K562 (cell line): Measurements from ENCODE around the gene ABCB4. TPM values are rescaled to one million over a fixed set of nuclear protein-coding genes. Genes with fewer than 3 reads are reported as not detected.

Experiments
- ATAC-seq: fragments of 200-7000 bp; cut with Tn5 transposase; 3 replicates; pipeline ENCODE4 v1.9.1; 2020; ENCODE audit warnings: moderate library complexity
- BruUV-seq: library from RNA; stranded (reverse); fragments of 400-500 nt; replicated peaks from 2 replicates; lab custom pipeline; 2021; lab: Mats Ljungman, UMichigan
- CTCF ChIA-PET: fragments of 300-600 bp; formaldehyde crosslinking; extraction: SDS; loops from one replicate; lab custom pipeline; 2021; ENCODE audit warnings: low intra/inter-chr PET ratio; lab: Yijun Ruan, JAX
- POLR2A ChIA-PET: fragments of 300-600, 350-650 bp; sonication (Branson Sonifier 250); formaldehyde crosslinking; extraction: SDS; loops from one replicate; lab custom pipeline; 2021; ENCODE audit warnings: antibody characterized with exemption, inconsistent platforms; lab: Yijun Ruan, JAX
- DNase-seq, 4 experiments: peaks; one replicate each; pipeline versions ENCODE4 v3.0.0 to v3.0.0-alpha.2; 2011 to 2018; ENCODE audit warnings: low spot score in 3 of 4, mixed read lengths in 3 of 4; ENCODE audit errors: extremely low read depth in 1 of 4
- FAIRE-seq: peaks from 2 replicates; lab custom pipeline; 2011; peaks lifted over from hg19 to GRCh38; lab: Jason Lieb, UNC
- H2AFZ ChIP-seq: 2 replicates; pipeline ENCODE4 v1.6.0; 2011; ENCODE audit warnings: low read depth, low read length, control low read depth, inconsistent platforms
- H3K27ac ChIP-seq: fragments of 200-600 bp; 3 replicates; pipeline ENCODE4 v1.8.0; 2011; ENCODE audit warnings: low read depth, mild to moderate bottlenecking, control low read depth, inconsistent platforms, low read length, moderate library complexity, mixed read lengths; ENCODE audit errors: extremely low read depth
- H3K27me3 ChIP-seq, 2 experiments: fragments of 300-600 bp in 1 of 2; 2 replicates in 1 of 2; 3 replicates in 1 of 2; pipeline versions ENCODE4 v1.6.0 to v1.8.0; 2011; ENCODE audit warnings: inconsistent platforms in 2 of 2, low read length in 2 of 2, mild to moderate bottlenecking in 1 of 2, mixed read lengths in 1 of 2, moderate library complexity in 1 of 2; ENCODE audit not compliant: control insufficient read depth in 2 of 2, insufficient read depth in 2 of 2
- H3K36me3 ChIP-seq: fragments of 300-600 bp; 3 replicates; pipeline ENCODE4 v1.8.0; 2011; ENCODE audit warnings: mild to moderate bottlenecking, low read length, inconsistent platforms; ENCODE audit not compliant: control insufficient read depth, insufficient read depth
- H3K4me1 ChIP-seq, 2 experiments: fragments of 200-600 bp in 1 of 2; replicated peaks in 1 of 2; 2 replicates in 1 of 2; 3 replicates in 1 of 2; pipeline versions ENCODE4 v1.5.1 to v1.8.0; 2011; ENCODE audit warnings: inconsistent platforms in 2 of 2, low read length in 2 of 2, mild to moderate bottlenecking in 1 of 2, mixed read lengths in 1 of 2, moderate library complexity in 1 of 2; ENCODE audit not compliant: control insufficient read depth in 2 of 2, insufficient read depth in 2 of 2
- H3K4me2 ChIP-seq: 2 replicates; pipeline ENCODE4 v1.6.1; 2011; ENCODE audit warnings: low read length, control low read depth, inconsistent platforms, mixed read lengths; ENCODE audit not compliant: insufficient read depth
- H3K4me3 ChIP-seq: fragments of 200-600 bp; sonication (generic), shearing (Covaris generic); 2 replicates; pipeline ENCODE4 v1.5.1; 2016; ENCODE audit warnings: control low read depth, inconsistent platforms
- H3K79me2 ChIP-seq: fragments of 200-600 bp; 3 replicates; pipeline ENCODE4 v1.8.0; 2011; ENCODE audit warnings: low read length, inconsistent platforms; ENCODE audit not compliant: control insufficient read depth, insufficient read depth
- H3K9ac ChIP-seq, 2 experiments: 2 replicates each; pipeline versions ENCODE4 v1.6.0 to v1.6.1; 2011; ENCODE audit warnings: low read depth in 2 of 2, low read length in 2 of 2, control low read depth in 1 of 2, inconsistent platforms in 1 of 2, mild to moderate bottlenecking in 1 of 2, mixed read lengths in 1 of 2; ENCODE audit not compliant: insufficient read depth in 1 of 2
- H3K9me1 ChIP-seq: one replicate; pipeline ENCODE4 v1.6.0; 2011; ENCODE audit warnings: inconsistent platforms, mild to moderate bottlenecking, low read length, moderate library complexity; ENCODE audit not compliant: control insufficient read depth, insufficient read depth
- H3K9me3 ChIP-seq: replicated peaks from 2 replicates; pipeline ENCODE4 v1.5.1; 2011; ENCODE audit warnings: low read depth, low read length, inconsistent platforms; ENCODE audit not compliant: control insufficient read depth, insufficient read depth
- H4K20me1 ChIP-seq: replicated peaks from 2 replicates; pipeline ENCODE4 v1.6.1; 2011; ENCODE audit warnings: low read length, inconsistent platforms, mixed read lengths; ENCODE audit not compliant: control insufficient read depth, insufficient read depth
- CREB1 ChIP-seq, 2 experiments: sonication (generic) in 1 of 2; formaldehyde crosslinking in 1 of 2; IDR thresholded peaks; 2 replicates each; pipeline versions ENCODE4 v1.6.1 to v1.8.0; 2012 to 2022; ENCODE audit warnings: inconsistent platforms in 1 of 2, mild to moderate bottlenecking in 1 of 2, missing genetic modification reagents in 1 of 2, moderate library complexity in 1 of 2
- EP300 ChIP-seq: IDR thresholded peaks from 2 replicates; pipeline ENCODE4 v1.6.1; 2012; ENCODE audit warnings: low read length, improper control_type of control experiment
- HDGF ChIP-seq: fragments of 450-650 bp; IDR thresholded peaks from 2 replicates; pipeline ENCODE4 v1.6.1; 2016
- HSF4 ChIP-seq: fragments of 250-450 bp; sonication (Bioruptor Pico); IDR thresholded peaks from 2 replicates; pipeline ENCODE4 v2.1.2; 2022; ENCODE audit warnings: mild to moderate bottlenecking, moderate library complexity, borderline replicate concordance
- MAFK ChIP-seq: IDR thresholded peaks from 2 replicates; pipeline ENCODE4 v1.6.1; 2011; ENCODE audit warnings: low read length, improper control_type of control experiment
- MCM7 ChIP-seq, 2 experiments: fragments of 450-650 bp; IDR thresholded peaks; 2 replicates each; pipeline ENCODE4 v1.6.1; 2016 to 2018
- SMARCB1 ChIP-seq: IDR thresholded peaks from 2 replicates; pipeline ENCODE4 v1.6.1; 2011; ENCODE audit warnings: improper control_type of control experiment, low read depth; ENCODE audit not compliant: insufficient read length
- TAF9B ChIP-seq: fragments of 450-650 bp; IDR thresholded peaks from 2 replicates; pipeline ENCODE4 v1.6.1; 2018; ENCODE audit warnings: mild to moderate bottlenecking; ENCODE audit not compliant: partially characterized antibody
- WHSC1 ChIP-seq: IDR thresholded peaks from one replicate; pipeline ENCODE4 v1.6.1; 2012; ENCODE audit warnings: low read length, control low read depth, inconsistent platforms
- ZC3H11A ChIP-seq: IDR thresholded peaks from 2 replicates; pipeline ENCODE4 v1.6.1; 2012; ENCODE audit warnings: low read depth, low read length, improper control_type of control experiment
- ZNF165 ChIP-seq: fragments of 250-450 bp; sonication (Bioruptor Pico); IDR thresholded peaks from 2 replicates; pipeline ENCODE4 v1.4.0; 2020; ENCODE audit warnings: borderline replicate concordance
- ZNF263 ChIP-seq: sonication (generic); formaldehyde crosslinking; IDR thresholded peaks from 2 replicates; pipeline ENCODE4 v1.8.0; 2022; ENCODE audit warnings: mild to moderate bottlenecking, missing genetic modification reagents, borderline replicate concordance
- WGBS: fragments of 100-300 bp; shearing (Covaris generic); methylation state at CpG from one replicate; pipeline ENCODE4 v1.1.6; 2016; ENCODE audit warnings: low coverage, mixed read lengths; ENCODE audit not compliant: insufficient coverage; ENCODE audit errors: missing lambda C conversion rate; 5-methylcytosine and 5-hydroxymethylcytosine counted together
- in situ Hi-C: fragments of 300-500 bp; cut with MboI; formaldehyde crosslinking; loops from 4 replicates; pipeline ENCODE4 v1.15.0; 2018; ENCODE audit warnings: inconsistent platforms, mixed read lengths
- intact Hi-C: fragments of 100-400 bp; cut with micrococcal nuclease; formaldehyde crosslinking; loops from 2 replicates; pipeline ENCODE4 v1.14.2; 2022
- polyA plus RNA-seq, 8 experiments: library from polyadenylated mRNA; depleted of rRNA in 4 of 8; stranded (reverse) in 5 of 8; unstranded in 3 of 8; fragments of >200 nt; fragmentation: Nextera tagmentation in 2 of 8; fragmentation: Illumina TruSeq in 1 of 8; extraction: Ambion mirVana in 2 of 8; extraction: Trizol in 1 of 8; gene quantifications; 2 replicates each; pipeline versions ENCODE4 v1.2.1 to v1.2.3, GENCODE V29; 2011 to 2014; ENCODE audit warnings: inconsistent platforms in 1 of 8, missing spikeins in 1 of 8
- total RNA-seq, 7 experiments: library from RNA; depleted of rRNA in 6 of 7; stranded (reverse); fragments of >200 nt in 6 of 7; fragmentation: Illumina TruSeq in 2 of 7; extraction: Trizol in 2 of 7; gene quantifications; 2 replicates each; pipeline versions ENCODE4 v1.2.1 to v1.2.3, GENCODE V29; 2011 to 2021; ENCODE audit warnings: low replicate concordance in 1 of 7

ABCB4 gene
- total and polyA plus RNA-seq, 9 of the 15 experiments (the other 6 are each of a cell fraction or from before 2014, with no cell fraction given): 0.06 to 0.73 (median 0.40) TPM

DNA sequence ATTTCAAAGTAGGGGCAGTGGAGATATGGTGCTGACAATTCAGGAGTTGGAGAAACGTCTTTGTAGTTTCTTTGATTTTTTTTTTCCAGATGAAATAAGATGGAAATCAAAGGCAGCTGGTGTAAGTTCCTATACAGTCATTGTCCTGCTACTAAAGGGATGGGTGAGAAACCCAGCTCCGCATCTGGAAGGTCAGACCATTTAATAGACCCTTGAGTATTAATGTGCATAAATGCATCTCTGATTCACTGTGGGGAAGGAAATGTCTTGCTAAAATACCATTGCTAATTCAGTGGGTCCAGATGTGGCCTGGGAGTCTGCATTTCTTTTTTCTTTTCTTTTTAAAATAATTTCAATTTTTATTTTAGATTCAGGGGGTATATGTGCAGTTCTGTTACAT, 15.5 kb downstream of the ABCB4 start:
- intact Hi-C loops (no loop called here), in situ Hi-C loops (no loop called here)
- H3K36me3 ChIP-seq: no peaks in the 10 kb centered on the region
- no peaks in the 10 kb centered on the region for H3K4me1 ChIP-seq
- CTCF ChIA-PET: no interaction called here
- H3K9me3 ChIP-seq: no peaks in the 10 kb centered on the region
- FAIRE-seq: no peak
- no peak for ATAC-seq
- H3K4me2 ChIP-seq: no peak overlapping the region
- no peak overlapping the region for H3K4me3 ChIP-seq
- H3K79me2 ChIP-seq: no peaks in the 10 kb centered on the region
- no peak overlapping the region for H3K9ac ChIP-seq
- BruUV-seq: no TSS peak
- TF ChIP-seq EP300: no peak
- TF ChIP-seq CREB1 (IDR thresholded peaks at IDR 0.05): no peak
- TF ChIP-seq CREB1 (CRISPR knock-in tag; IDR thresholded peaks at IDR 0.05): no peak
- no peak for TF ChIP-seq MCM7 (IDR thresholded peaks at IDR 0.05)
- TF ChIP-seq ZC3H11A: no peak
- no peak for TF ChIP-seq TAF9B
- TF ChIP-seq ZNF263 (CRISPR knock-in tag): no peak
- no peak for TF ChIP-seq ZNF165 (CRISPR knock-in tag)
- no peak for TF ChIP-seq MAFK
- TF ChIP-seq HDGF: no peak
- TF ChIP-seq HSF4: no peak
- no peak for TF ChIP-seq WHSC1
- TF ChIP-seq SMARCB1: no peak
- TF ChIP-seq, all 486 proteins: peak for 0
- 0% methylated on average over 2 of the region's 2 CpGs for WGBS
- H3K27ac ChIP-seq: no peak overlapping the region
- peaks cover 0 to 2% of the 10 kb centered on the region in 2 experiments; a peak in 2 of 5 replicates for H3K27me3 ChIP-seq
- H3K9me1 ChIP-seq: no peaks in the 10 kb centered on the region
- DNase-seq: no peak
- POLR2A ChIA-PET: interaction anchor here (1.0 kb wide), 1 partner anchor 20 kb away, joined by 4 read pairs; no protein-coding TSS in a partner anchor
- no peak overlapping the region for H2AFZ ChIP-seq
- no peaks in the 10 kb centered on the region for H4K20me1 ChIP-seq
